Left colon (tissue), 2 donors: Measurements from ENCODE around the gene APP. TPM values are rescaled to one million over a fixed set of nuclear protein-coding genes. Genes with fewer than 3 reads are reported as not detected.
A peak's percentile ranks its signal among the peaks of the same experiment; 100 is the strongest.

Experiments
- ATAC-seq: fragments of 200-7000 bp; cut with Tn5 transposase; one replicate; pipeline ENCODE4 v1.9.1; 2020; ENCODE audit warnings: mild to moderate bottlenecking, moderate library complexity
- DNase-seq, 2 donors: peaks; one replicate each; pipeline ENCODE4 v3.0.0-alpha.2; 2020
- intact Hi-C, 2 donors: fragments of 100-400 bp; cut with DNase I in 1 of 2; cut with micrococcal nuclease in 1 of 2; formaldehyde crosslinking; loops; one replicate each; pipeline versions ENCODE4 v1.11.2 to v1.14.0; 2022; cut with DNase I, micrococcal nuclease
- total RNA-seq, 2 donors: library from RNA; stranded (reverse); fragmentation: NEBNext Ultra II Directional; extraction: Animal tissue kit (Norgen Biotek cat#: 25700); gene quantifications; one replicate each; pipeline ENCODE4 v1.2.1, GENCODE V29; 2021
- donor health status: DM: no; HTN: no; CAD: no.
- donor health status: DM: yes; HTN: yes; CAD: no.

The APP gene
- total RNA-seq, 2 donors from 2014 or later = 884 to 960 TPM

DNA sequence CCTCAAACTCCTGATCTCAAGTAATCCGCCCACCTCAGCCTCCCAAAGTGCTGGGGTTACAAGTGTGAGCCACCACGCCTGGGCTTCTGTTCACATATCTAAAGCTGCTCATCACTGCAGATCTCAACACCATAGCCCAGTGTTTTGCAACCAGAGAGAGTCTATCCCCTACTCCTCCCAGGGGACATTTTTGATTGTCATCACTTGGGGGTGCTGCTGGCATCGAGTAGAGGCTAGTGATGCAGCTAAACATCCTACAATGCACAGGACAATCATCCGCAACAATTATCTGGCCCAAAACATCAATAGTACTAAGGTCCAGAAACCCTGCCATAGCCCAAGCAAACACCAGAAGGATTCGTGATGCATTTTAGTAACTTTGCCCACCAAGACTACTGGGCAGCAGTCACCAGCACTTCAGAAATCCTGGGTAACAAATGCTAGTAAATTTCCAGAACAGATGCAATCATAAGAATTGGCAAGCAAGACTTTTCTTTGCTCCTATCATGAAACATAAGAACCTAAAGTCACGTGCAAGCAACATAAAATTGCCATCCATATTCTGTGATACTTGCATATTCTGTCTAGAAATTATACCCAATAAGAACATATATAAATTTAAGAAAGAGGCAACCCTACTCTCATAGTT, 159.2 kb downstream of the APP start:
- intact Hi-C loops = no loop called here
- no peak for ATAC-seq

DNA sequence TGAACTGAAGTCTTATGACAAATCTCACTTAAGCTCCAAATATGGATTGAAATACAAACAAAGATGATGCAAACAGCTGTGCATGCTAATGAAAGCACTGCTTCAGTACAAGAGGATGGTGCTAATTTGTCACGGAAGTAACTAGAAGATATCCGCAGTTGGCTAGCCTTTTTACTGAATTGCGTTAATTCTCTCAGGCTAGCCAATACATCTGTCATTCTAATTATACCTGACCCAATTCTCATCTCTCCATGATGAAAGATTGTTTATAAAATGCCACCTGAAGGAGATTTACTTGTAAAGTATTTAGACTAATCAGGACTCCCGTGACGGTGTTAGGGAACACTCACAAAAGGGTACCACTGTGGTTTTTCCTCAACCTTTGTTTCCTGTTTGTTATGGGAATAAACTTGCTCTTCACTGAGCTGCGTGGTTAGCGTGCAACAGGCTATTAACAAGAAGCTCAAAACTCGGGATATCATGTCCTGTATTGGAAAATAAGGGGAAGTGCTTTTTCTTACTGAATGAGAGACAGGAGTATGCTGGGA, 162.5 kb downstream of the APP start:
- intact Hi-C loops = no loop called here
- ATAC-seq (no peak), DNase-seq (no peak)

More for the DNA sequence above, 159.2 kb downstream of the APP start:
- DNase-seq = no peak

- no peak for ATAC-seq
- intact Hi-C loops = no loop called here
- DNase-seq = no peak
Measured at GRCh38 chr21:26005464-26005863, 165.1 kb downstream of the APP start.

DNA sequence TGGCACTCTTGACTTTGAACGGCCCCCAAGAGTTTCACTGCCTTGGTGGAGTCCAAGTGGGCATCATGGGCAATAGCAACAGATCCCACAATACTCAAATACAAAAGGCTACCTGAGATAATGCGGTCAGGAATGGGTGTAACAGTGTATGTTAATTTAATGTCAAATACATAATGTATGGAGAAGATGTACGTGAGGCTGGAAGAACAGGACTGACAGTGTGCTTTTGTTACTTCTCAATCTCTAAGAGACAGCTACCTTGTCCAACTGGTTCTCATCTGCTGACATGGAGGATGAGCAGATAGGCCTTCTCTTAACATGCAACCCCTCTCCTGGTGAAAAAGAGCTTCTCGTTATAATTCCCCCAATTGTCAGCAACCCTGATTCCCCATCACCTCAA, 167.2 kb downstream of the APP start:
- ATAC-seq (no peak), DNase-seq (no peak)
- intact Hi-C loops = no loop called here

DNA sequence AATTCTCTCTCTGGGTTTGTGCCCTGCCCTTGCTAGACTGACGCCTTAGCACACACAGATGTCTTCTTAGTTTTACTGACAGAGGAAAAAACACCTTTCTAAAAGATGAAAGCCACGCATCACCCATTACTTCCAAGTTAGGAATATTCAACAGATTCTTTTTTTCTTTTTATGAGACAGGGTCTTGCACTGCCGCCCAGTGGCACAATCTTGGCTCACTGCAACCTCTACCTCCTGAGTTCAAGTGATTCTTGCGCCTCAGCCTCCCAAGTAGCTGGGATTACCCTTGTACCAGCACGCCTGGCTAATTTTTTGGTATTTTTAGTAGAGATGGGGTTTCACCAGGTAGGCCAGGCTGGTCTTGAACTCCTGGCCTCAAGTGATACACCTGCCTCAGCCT, 169.2 kb downstream of the APP start:
- ATAC-seq (no peak), DNase-seq (peak in 1 of 2 donors; percentile 29)
- intact Hi-C loops = no loop called here

- ATAC-seq (peak; percentile 56), DNase-seq (peak; percentile 38 to 58)
- intact Hi-C loops = no loop called here
Measured at GRCh38 chr21:25999921-26000582, 170.5 kb downstream of the APP start.

GRCh38 chr21:25997788-25998611, 172.6 kb downstream of the APP start:
- ATAC-seq (peak; percentile 71), DNase-seq (peak in 1 of 2 donors; percentile 38)
- intact Hi-C loops = no loop called here

- DNase-seq = no peak
- no peak for ATAC-seq
Measured at GRCh38 chr21:25995278-25995677, 175.3 kb downstream of the APP start.

DNA sequence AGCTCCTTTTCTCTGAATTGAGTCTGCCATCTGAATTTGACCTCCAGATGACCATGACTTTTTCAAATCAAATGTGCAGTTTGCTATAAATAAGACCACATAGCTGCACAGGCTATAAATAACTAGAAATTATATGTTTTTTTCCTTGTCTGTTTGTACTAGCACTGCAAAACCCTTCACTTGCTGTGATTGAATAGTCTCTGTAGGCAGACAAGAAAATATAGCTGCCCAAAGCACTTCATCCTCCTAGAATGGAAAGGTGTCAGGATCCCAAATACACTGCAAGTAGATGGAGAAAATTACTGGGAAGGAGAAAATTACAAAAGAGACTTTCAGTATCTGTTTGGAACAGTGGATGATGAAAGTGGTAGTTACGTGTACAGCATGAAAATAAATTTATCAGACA, 175.8 kb downstream of the APP start:
- no peak for DNase-seq
- ATAC-seq = no peak
- intact Hi-C loops = no loop called here

More at GRCh38 chr21:25995278-25995677, 175.3 kb downstream of the APP start:
- intact Hi-C loops = no loop called here

DNA sequence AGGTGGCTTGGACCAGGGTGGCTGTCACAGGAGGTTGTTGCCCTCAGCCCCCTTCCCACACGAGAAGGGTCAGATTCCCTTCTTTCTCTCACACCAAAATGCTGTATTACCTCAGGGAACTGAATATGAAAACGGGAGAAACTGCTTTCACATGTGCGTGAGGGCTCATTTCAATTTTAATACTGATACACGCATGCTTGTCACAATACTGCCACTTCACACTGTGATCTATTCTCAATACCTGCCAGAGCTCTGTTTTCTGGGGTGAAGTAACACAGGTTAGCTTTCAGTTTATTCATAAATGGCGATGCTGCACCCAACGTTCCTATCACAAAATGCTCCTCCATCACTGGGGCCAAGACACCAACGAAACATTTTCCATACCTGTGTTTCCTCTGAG, 181.8 kb downstream of the APP start:
- DNase-seq = no peak
- intact Hi-C loops = no loop called here
- ATAC-seq = no peak

DNA sequence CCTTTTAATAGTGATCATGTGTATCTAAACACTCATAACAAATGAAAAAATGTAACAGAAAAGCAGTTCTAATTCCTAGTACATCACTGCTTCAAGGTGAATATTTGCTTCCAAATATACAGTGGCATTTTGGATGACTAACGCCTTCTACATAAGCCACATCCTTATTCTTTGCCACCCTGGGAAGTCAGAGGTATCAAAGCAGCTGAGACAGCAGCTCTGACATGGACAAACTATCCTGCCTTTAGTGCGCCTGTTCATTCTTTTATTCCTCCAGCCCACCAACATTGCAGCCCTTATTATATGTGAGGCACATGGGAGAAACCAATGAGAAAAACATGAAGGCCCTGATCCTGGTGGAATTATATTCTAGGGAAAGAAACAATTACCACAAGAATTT, 183.0 kb downstream of the APP start:
- no peak for DNase-seq
- intact Hi-C loops = no loop called here
- ATAC-seq = no peak

DNA sequence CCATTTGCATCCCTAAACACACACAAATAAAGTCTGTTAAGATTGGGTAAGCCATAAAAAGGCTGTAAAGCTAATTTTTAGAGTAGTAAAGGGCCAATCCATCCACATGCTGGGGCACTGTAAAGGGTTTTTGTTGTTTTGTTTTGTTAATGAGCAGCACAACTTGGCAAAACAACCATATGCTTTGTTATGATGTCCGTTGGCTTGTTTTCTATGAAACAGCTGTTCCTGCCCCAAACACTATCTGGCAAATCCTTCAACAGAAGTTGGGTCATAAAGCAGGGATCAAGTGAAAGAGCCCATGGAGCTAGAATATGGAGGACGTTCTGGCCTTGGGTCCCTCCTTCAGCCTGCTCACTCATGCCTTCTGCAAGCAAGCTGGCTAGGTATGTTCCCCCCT, 183.6 kb downstream of the APP start:
- no peak for ATAC-seq
- intact Hi-C loops = no loop called here
- no peak for DNase-seq

- DNase-seq = no peak
- peak; percentile 59 for ATAC-seq
- intact Hi-C loops = no loop called here
Measured at GRCh38 chr21:25985990-25986389, 184.6 kb downstream of the APP start.

GRCh38 chr21:25984538-25984937, 186.0 kb downstream of the APP start:
- intact Hi-C loops = no loop called here
- ATAC-seq (no peak), DNase-seq (no peak)

GRCh38 chr21:25983745-25984144, 186.8 kb downstream of the APP start:
- intact Hi-C loops = no loop called here
- ATAC-seq (no peak), DNase-seq (no peak)

GRCh38 chr21:25980710-25981109, 189.9 kb downstream of the APP start:
- DNase-seq (no peak), ATAC-seq (no peak)
- intact Hi-C loops = no loop called here

DNA sequence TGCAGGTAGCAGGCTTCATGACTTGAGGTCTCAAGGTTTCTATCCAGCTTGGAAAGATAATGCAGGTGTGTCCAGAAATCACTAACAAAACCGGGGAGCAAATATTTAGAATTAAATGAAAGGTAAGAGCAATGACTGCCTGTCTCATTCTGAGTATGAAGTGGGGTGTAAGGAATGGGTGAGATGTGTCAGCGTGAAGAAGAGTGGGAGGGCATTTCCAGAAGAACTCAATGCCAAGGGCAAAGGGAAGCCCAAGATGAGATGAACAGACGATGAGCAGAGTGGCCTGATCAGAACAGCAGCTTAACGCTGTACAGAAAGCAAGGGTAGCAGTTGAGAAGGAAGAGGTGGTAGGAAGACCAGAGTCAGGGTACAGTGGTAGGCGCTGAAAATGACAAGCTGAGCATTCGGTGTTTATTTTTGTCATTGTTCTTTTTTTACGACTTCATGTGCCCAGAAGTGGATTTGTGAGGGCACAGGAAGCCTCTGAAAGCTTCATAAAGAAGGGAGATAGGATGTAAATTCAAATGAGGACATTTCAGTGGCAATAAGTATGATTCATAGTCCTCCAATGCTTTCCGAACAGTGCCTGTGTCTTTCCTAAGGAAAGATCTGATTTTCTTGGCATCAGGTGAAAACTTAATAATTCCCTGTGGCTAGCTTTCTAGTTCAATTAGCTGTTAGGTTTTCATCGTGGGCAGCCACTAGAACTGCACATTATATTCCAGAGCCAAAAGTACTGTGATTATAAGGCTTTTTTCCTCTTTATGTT, 190.5 kb downstream of the APP start:
- ATAC-seq = peak; percentile 18
- intact Hi-C loops = no loop called here

DNA sequence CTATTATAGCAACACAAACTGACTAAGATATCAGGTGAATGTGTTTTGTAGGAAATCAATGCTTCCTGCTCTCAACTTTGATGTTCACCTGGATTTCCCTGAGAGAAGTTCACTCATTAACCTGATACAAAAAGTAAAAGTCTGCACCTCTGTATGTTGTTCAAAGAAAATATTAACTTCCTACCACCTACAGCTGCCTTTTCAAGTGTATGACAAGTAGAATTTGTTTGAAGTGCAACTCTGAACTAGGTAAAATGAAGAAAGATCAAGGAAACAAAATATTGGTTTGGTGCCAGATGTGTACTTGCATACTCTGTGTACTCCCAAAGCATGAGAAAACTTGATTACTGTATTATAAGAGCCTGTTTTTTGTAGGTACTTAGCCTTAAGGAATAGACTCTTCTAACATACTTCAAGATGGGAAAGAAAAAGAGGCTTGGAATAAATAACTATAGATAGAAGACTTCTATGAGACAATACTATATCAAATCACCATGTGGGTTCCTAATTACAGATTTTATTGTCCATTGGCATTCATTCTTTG, 193.4 kb downstream of the APP start:
- ATAC-seq = peak; percentile 45
- intact Hi-C loops = no loop called here
- no peak for DNase-seq

More for the DNA sequence above, 190.5 kb downstream of the APP start:
- no peak for DNase-seq

DNA sequence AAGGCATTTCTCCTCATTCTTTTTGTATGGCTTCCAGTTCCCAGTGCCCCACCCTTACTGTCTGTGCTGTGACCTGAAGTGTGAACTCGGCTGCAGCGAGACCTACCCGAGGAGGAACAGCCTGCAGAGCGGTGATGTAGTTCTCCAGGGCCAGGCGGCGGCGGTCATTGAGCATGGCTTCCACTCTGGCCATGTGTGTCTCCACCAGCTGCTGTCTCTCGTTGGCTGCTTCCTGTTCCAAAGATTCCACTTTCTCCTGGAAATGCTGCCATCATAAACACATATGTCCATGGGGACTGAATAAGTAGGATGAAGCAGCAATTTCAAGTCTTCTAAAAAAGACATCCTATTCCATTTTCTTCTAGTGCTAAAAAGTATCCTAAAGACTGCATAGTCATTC, 195.6 kb downstream of the APP start:
- intact Hi-C loops = no loop called here
- no peak for ATAC-seq

More for the DNA sequence above, 195.6 kb downstream of the APP start:
- no peak for DNase-seq
